GM10248 (cell line): Measurements from ENCODE around the gene ABCC2.

ENCODE experiments used
- CTCF ChIA-PET: fragments of 300-600 bp; sonication (Branson Sonifier 250); formaldehyde crosslinking; extraction: SDS; loops from one replicate; lab custom pipeline; 2021; ENCODE audit warnings: antibody characterized with exemption; lab: Yijun Ruan, JAX
- POLR2A ChIA-PET: fragments of 350-650 bp; sonication (Branson Sonifier 250); formaldehyde crosslinking; extraction: SDS; loops from one replicate; lab custom pipeline; 2020; ENCODE audit warnings: antibody characterized with exemption; lab: Yijun Ruan, JAX
- DNase-seq: peaks from one replicate; pipeline ENCODE4 v3.0.0; 2012; ENCODE audit errors: extremely low spot score
- CTCF ChIP-seq: IDR thresholded peaks from 2 replicates; pipeline ENCODE4 v1.5.1; 2012; ENCODE audit warnings: mild to moderate bottlenecking, low read depth; ENCODE audit errors: extremely low read depth, missing control alignments, control extremely low read depth

Gene ABCC2

GRCh38 chr10:99781734-99782429, 558 bp upstream of the ABCC2 start:
- ChIA-PET CTCF (interaction anchor here (1.0 to 1.5 kb wide), 2 partner anchors 14 to 49 kb away, joined by 3 read pairs; partner anchors contain the start of genes COX15 and CUTC), POLR2A (no interaction called here)
- DNase-seq: no peak
- no peak for TF ChIP-seq CTCF

DNA sequence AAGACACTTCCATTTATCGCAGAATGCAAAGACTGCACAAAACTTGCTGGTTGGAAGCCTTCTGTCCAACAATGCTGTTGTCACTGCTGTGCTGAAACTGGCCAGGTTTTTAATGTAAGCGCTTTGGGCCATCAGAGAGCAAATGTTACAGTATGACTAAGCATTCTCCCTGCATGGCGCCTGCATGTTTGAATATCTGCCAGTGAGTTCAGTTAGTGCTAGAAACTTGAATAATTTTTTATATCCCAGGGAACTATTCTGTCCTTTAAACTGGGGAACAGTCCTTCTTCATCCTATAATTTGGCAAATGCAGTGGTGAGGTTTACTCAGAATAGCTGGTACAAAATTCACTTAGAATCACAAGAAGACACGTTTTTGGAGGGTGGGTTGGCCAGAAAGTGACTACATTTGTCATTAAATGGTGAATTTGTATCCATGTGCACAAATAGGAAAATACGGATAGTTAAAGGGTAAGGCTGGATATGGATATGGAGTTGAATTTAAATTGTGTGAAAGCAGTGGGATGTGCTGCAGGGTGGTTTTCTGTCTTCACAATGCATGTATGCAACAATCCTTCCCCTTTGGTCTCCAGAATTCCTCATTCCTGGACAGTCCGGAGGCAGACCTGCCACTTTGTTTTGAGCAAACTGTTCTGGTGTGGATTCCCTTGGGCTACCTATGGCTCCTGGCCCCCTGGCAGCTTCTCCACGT, 1.7 kb downstream of the ABCC2 start:
- no peak for TF ChIP-seq CTCF
- DNase-seq: no peak
- ChIA-PET CTCF (interaction anchor here (1.4 kb wide), 1 partner anchor 48 kb away, joined by 3 read pairs; no protein-coding TSS in a partner anchor), POLR2A (no interaction called here)

- TF ChIP-seq CTCF: no peak
- DNase-seq: no peak
- ChIA-PET POLR2A (no interaction called here), CTCF (interaction anchor here (1.1 to 1.4 kb wide), 2 partner anchors 13 to 47 kb away, joined by 3 read pairs; no protein-coding TSS in a partner anchor)
These were observed 2.4 kb downstream of the ABCC2 start for GRCh38 chr10:99784727-99785441.

- POLR2A ChIA-PET: no interaction called here
- no peak for DNase-seq
- no peak for TF ChIP-seq CTCF
- CTCF ChIA-PET: interaction anchor here (1.1 to 1.4 kb wide), 2 partner anchors 12 to 46 kb away, joined by 3 read pairs; no protein-coding TSS in a partner anchor
These were observed 3.2 kb downstream of the ABCC2 start for GRCh38 chr10:99785646-99786045.

DNA sequence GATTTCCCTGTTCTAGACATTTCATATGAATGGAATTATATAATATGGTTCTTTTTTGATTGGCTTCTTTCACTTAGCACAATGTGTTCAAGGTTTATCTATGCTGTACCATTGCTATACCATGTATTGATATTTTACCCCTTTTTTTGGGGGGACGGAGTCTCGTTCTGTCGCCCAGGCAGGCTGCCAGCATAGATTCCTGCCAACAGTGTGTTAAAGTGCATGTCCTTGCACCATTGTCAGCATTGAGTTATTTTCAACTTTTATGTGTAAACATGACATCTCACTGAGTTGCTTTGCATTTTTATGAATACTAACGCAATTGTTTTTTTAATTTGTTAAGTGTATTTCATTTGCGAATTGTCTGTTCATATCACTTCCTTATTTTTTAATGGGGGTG, 4.9 kb downstream of the ABCC2 start:
- CTCF ChIA-PET: interaction anchor here (1.2 kb wide), 1 partner anchor 17 kb away, joined by 3 read pairs; no protein-coding TSS in a partner anchor
- TF ChIP-seq CTCF: no peak
- POLR2A ChIA-PET: no interaction called here
- DNase-seq: no peak
